ENCODE measurements around the gene KLHL17. TPM values are rescaled to one million over a fixed set of nuclear protein-coding genes. Genes with fewer than 3 reads are reported as not detected.
A peak's percentile ranks its signal among the peaks of the same experiment; 100 is the strongest.

KLHL17 gene
- total RNA-seq, 1 donor: 3.0 TPM

DNA sequence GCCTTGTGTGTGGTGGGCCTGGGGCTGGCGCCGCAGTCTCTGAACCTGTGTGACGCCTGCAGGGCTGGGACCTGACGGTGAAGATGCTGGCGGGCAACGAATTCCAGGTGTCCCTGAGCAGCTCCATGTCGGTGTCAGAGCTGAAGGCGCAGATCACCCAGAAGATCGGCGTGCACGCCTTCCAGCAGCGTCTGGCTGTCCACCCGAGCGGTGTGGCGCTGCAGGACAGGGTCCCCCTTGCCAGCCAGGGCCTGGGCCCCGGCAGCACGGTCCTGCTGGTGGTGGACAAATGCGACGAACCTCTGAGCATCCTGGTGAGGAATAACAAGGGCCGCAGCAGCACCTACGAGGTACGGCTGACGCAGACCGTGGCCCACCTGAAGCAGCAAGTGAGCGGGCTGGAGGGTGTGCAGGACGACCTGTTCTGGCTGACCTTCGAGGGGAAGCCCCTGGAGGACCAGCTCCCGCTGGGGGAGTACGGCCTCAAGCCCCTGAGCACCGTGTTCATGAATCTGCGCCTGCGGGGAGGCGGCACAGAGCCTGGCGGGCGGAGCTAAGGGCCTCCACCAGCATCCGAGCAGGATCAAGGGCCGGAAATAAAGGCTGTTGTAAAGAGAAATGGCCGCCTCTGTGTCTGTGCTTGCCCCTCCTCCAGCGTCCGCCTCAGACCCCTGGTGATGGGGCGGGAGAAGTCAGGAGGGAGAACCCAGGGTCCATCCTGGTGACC lies 53.7 kb downstream of the KLHL17 start:
- no peak for DNase-seq (ENCODE audit: low read depth in 2 of 3, low spot score in 2 of 3)

DNA sequence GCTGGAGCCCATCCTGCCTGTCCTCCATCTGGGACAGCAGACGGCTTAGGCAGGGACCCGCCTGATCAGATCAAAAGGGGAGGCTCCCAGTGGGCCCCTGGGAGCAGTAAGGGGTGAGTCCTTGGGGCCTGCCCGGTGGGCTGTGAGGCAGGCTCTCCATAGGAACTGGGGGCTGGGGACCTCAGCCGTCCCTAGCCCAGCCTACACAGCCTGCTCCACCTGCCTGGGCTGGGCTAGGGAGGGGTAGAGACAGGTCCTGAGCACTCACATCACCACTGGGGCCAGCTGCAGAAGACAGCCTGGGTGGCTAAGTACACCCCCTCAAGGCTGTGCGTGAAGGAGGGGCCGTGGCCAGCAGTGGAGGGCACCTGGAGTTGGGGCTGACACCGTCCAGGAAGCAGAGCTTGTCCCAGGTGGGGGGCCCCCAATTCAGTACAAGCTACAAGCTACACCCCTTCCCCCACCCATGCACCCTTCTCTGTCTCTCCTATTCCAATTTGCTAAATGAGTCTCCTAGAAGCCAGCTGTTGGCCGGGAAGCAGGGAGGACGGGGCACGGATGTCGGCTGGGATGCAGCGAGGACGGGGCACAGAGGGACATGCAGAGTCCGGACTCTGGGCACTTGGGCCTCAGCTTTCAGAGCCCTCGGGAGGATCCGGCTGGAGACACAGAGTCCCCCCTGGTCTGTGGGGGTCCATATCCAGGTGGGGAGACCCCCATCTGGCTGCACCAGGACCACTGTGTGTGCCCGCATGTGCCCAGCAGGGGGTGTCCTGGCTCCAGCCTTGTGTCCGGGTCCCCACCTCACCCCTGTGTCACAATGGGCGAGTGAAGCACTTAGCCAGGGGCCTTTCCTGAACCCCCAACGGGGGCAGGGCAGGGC lies 54.7 kb downstream of the KLHL17 start:
- peak in 1 of 3 donors; percentile 47 for DNase-seq (ENCODE audit: low read depth in 2 of 3, low spot score in 2 of 3)

Small RNAs within 50 kb of the gene (small RNA-seq; reads per million reads assigned to genes)
- gene AL645608.3 (not detected), gene AL645608.4 (not detected)

Other genes starting within 250 kb of the KLHL17 start
- 0.54 TPM for gene SAMD11, start 36.7 kb upstream of the KLHL17 start, total RNA-seq
- 68.1 TPM for gene NOC2L, start 1.3 kb upstream of the KLHL17 start, total RNA-seq
- gene PLEKHN1, start 5.9 kb downstream of the KLHL17 start, total RNA-seq: 0.54 TPM
- under 0.01 TPM for gene PERM1, start 21.5 kb downstream of the KLHL17 start, total RNA-seq
- 4.8 TPM for gene HES4, start 39.5 kb downstream of the KLHL17 start, total RNA-seq
- gene ISG15, start 52.9 kb downstream of the KLHL17 start, total RNA-seq: 76.2 TPM
- 3.8 TPM for gene AGRN, start 59.5 kb downstream of the KLHL17 start, total RNA-seq
- gene RNF223, start 113.7 kb downstream of the KLHL17 start, total RNA-seq: not detected
- 14.5 TPM for gene C1orf159, start 155.5 kb downstream of the KLHL17 start, total RNA-seq
- 4.3 TPM for gene TTLL10, start 213.3 kb downstream of the KLHL17 start, total RNA-seq
- gene TNFRSF18, start 246.0 kb downstream of the KLHL17 start, total RNA-seq: 4.3 TPM

All from hematopoietic multipotent progenitor cell (in vitro differentiated cells).